ENCODE results near the gene ARFRP1. TPM values are rescaled to one million over a fixed set of nuclear protein-coding genes. Genes with fewer than 3 reads are reported as not detected.
A peak's percentile ranks its signal among the peaks of the same experiment; 100 is the strongest.

Gene ARFRP1
- total RNA-seq, 4 donors from 2014 or later, result 46.2 to 75.4 (median 56.2) TPM

DNA sequence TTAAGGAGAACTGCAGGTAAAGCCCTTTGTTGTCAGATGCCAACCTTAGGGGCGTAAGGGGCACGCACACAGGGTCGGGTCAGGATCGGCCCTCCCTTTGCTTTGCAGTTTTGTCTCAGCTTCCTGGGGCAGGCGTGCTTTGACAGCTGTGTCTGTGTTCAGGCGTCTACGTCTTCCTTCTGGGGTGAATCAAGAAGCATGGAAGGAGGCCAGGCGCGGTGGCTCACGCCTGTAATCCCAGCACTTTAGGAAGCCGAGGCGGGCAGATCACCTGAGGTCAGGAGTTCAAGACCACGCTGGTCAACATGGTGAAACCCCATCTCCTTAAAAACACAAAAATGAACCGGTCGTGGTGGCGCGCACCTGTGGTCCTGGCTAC, 1.4 kb upstream of the ARFRP1 start:
- Histone ChIP-seq H3K27me3 (no peaks in the 10 kb centered on the region), H3K9me3 (no peaks in the 10 kb centered on the region), H3K4me1 (peaks cover 18 to 25% (median 23%) of the 10 kb centered on the region in 4 donors), H3K4me3 (peak overlapping the region in 2 of 4 donors; percentile 70 to 99), H3K36me3 (peaks cover 0 to 23% (median 11%) of the 10 kb centered on the region in 4 donors), H3K27ac (no peak overlapping the region)
- in situ Hi-C loops (cut with MboI; ENCODE audit: low pct_ligation_motif_present in 1 of 4, low pct_unique_long_range_greater_than_20kb in 1 of 4, low sequenced_read_pairs in 3 of 4) (no loop called here), intact Hi-C loops (cut with DNase I; ENCODE audit: low total_unique reads) (loop anchor here (2.0 kb wide), 1 partner anchor 56 kb away; the partner anchor contains the start of gene STMN3)
- 88% methylated on average over 17 of the region's 17 CpGs; no CpG with 5 or more reads in 1 of the 2 donors for WGBS, 2 donors (ENCODE audit: low coverage in 1 of 2)
- TF ChIP-seq POLR2AphosphoS5 (IDR thresholded peaks at IDR 0.05) (no peak), POLR2A (IDR thresholded peaks at IDR 0.05) (no peak)
- TF ChIP-seq, protein P1, sequence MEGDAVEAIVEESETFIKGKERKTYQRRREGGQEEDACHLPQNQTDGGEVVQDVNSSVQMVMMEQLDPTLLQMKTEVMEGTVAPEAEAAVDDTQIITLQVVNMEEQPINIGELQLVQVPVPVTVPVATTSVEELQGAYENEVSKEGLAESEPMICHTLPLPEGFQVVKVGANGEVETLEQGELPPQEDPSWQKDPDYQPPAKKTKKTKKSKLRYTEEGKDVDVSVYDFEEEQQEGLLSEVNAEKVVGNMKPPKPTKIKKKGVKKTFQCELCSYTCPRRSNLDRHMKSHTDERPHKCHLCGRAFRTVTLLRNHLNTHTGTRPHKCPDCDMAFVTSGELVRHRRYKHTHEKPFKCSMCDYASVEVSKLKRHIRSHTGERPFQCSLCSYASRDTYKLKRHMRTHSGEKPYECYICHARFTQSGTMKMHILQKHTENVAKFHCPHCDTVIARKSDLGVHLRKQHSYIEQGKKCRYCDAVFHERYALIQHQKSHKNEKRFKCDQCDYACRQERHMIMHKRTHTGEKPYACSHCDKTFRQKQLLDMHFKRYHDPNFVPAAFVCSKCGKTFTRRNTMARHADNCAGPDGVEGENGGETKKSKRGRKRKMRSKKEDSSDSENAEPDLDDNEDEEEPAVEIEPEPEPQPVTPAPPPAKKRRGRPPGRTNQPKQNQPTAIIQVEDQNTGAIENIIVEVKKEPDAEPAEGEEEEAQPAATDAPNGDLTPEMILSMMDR (IDR thresholded peaks at IDR 0.05), result no peak
- no peak for DNase-seq

DNA sequence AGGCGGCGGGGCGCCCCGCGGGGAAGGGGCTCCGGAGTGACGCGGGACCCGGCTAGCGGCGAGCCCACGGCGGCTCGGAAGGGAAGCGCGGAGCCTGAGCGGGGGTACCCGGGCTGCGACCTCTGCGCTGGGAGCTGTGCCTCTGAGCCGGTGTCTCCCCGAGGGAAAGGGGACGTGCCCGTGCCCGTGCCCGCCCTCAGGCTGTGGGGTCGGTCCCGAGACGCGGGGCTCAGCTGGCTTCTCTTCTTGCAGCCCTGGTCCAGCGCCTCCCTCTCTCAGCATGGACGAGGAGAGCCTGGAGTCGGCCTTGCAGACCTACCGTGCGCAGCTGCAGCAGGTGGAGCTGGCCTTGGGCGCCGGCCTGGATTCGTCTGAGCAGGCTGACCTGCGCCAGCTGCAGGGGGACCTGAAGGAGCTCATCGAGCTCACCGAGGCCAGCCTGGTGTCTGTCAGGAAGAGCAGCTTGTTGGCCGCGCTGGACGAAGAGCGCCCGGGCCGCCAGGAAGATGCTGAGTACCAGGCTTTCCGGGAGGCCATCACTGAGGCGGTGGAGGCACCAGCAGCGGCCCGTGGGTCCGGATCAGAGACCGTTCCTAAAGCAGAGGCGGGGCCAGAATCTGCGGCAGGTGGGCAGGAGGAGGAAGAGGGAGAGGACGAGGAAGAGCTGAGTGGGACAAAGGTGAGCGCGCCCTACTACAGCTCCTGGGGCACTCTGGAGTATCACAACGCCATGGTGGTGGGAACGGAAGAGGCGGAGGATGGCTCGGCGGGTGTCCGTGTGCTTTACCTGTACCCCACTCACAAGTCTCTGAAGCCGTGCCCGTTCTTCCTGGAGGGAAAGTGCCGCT, 749 bp upstream of the ARFRP1 start:
- Histone ChIP-seq H3K4me3 (peak overlapping the region; percentile 70 to 99 (median 95)), H3K4me1 (peaks cover 18 to 25% (median 23%) of the 10 kb centered on the region in 4 donors), H3K27ac (peak overlapping the region; percentile 90 to 95 (median 92)), H3K36me3 (peaks cover 0 to 23% (median 11%) of the 10 kb centered on the region in 4 donors), H3K27me3 (no peaks in the 10 kb centered on the region), H3K9me3 (no peaks in the 10 kb centered on the region)
- 29% methylated on average over 40 of the region's 67 CpGs; no CpG with 5 or more reads in 1 of the 2 donors for WGBS, 2 donors (ENCODE audit: low coverage in 1 of 2)
- intact Hi-C loops (cut with DNase I; ENCODE audit: low total_unique reads), result loop anchor here (2.0 kb wide), 1 partner anchor 56 kb away; the partner anchor contains the start of gene STMN3
- in situ Hi-C loops (cut with MboI; ENCODE audit: low pct_ligation_motif_present in 1 of 4, low pct_unique_long_range_greater_than_20kb in 1 of 4, low sequenced_read_pairs in 3 of 4), result no loop called here
- DNase-seq, result no peak
- no peak for TF ChIP-seq EP300 (IDR thresholded peaks at IDR 0.05; ENCODE audit: low read depth)
- TF ChIP-seq, protein P1 (IDR thresholded peaks at IDR 0.05), result no peak
- TF ChIP-seq POLR2AphosphoS5 (IDR thresholded peaks at IDR 0.05), result no peak
- TF ChIP-seq POLR2A (IDR thresholded peaks at IDR 0.05), result no peak

DNA sequence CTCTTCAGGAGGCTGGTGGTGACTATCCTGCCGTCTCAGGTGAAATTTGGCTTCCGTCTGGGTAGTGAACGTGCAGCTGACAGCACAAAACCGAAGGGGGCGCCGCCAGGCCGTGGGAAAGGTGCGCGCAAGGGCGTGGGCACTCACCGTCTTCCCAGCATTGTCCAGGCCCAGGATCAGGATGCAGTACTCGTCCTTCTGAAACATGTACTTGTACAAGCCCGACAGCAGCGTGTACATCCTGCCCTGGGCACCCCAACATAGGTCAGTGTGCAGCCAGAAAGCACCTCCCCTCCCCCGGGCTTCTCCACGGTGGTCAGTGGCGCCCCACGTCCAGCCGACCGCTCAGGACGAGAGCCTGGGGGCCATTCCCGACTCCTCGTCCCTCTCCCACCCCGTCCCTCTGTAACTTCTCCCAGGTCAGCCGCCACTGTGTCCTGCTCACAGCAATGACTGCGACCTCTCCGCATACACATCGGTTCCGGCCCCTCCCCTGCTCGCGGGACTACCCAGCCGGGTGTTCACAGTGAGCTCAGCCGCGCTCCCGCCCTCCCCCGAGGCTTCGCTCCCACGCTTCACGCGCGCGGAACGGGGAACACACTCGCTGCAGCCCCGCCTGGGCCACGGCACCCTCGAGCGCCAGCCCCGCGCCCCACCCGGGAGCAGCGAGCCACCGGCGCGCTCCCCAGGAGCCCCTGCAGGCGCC, 771 bp downstream of the ARFRP1 start:
- H3K4me1 ChIP-seq, result peaks cover 18 to 25% (median 23%) of the 10 kb centered on the region in 4 donors
- intact Hi-C loops (cut with DNase I; ENCODE audit: low total_unique reads), result no loop called here
- no peak for TF ChIP-seq POLR2A (IDR thresholded peaks at IDR 0.05)
- TF ChIP-seq POLR2AphosphoS5 (IDR thresholded peaks at IDR 0.05), result peak in 1 of 3 donors; percentile 5
- TF ChIP-seq, protein P1 (IDR thresholded peaks at IDR 0.05), result peak in 4 of 5 experiments; percentile 12 to 51 (median 32)
- no peaks in the 10 kb centered on the region for H3K27me3 ChIP-seq
- 2 to 17% methylated on average over 1 to 36 of the region's 56 CpGs for WGBS, 2 donors (ENCODE audit: low coverage in 1 of 2)
- H3K9me3 ChIP-seq, result no peaks in the 10 kb centered on the region
- in situ Hi-C loops (cut with MboI; ENCODE audit: low pct_ligation_motif_present in 1 of 4, low pct_unique_long_range_greater_than_20kb in 1 of 4, low sequenced_read_pairs in 3 of 4), result no loop called here
- H3K27ac ChIP-seq, result peak overlapping the region; percentile 90 to 95 (median 92)
- peak; percentile 70 for DNase-seq
- H3K4me3 ChIP-seq, result peak overlapping the region; percentile 70 to 99 (median 95)
- H3K36me3 ChIP-seq, result peaks cover 0 to 16% (median 7%) of the 10 kb centered on the region in 4 donors

All from transverse colon (tissue), 4 donors.